Activated CD4-positive, alpha-beta T cell treated with anti-CD3 and anti-CD28 coated beads, Interleukin-2, amount 50 U/mL, for 16 hours (primary cell): ENCODE results near the gene DLG3.

Experiments
- DNase-seq: peaks from one replicate; pipeline ENCODE4 v3.0.0-alpha.2; 2020

DLG3 gene

DNA sequence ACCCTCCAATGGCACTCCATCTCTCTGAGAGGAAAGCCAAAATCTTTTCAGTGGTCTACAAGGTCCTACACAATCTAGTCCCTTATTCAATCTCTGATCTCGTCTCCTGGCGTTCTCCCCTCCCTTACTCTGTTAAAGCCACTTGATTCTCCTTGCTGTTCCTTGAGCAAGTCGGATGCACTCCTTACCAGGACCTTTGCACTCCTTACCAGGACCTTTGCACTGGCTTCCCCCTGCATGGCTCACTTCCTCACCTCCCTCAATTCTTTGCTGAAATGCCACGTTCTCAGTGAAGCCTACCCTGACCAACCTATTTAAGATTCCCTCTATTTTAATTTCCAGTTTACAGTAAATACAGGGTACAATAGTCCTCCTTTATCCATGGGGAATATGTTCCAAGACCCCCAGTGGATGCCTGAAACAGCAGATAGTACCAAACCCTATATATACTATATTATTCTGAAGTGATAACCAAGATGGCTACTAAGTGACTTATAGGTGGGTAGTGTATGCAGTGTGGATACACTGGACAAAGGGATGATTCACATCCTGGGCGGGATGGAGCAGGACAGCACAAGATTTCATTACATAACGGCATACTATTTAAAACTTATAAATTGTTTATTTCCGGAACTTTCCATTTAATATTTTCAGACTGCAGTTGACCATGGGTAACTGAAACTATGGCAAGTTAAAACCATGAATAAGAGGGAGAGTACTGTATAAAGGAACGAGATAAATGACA lies 6.5 kb upstream of the DLG3 start:
- no peak for DNase-seq

DNA sequence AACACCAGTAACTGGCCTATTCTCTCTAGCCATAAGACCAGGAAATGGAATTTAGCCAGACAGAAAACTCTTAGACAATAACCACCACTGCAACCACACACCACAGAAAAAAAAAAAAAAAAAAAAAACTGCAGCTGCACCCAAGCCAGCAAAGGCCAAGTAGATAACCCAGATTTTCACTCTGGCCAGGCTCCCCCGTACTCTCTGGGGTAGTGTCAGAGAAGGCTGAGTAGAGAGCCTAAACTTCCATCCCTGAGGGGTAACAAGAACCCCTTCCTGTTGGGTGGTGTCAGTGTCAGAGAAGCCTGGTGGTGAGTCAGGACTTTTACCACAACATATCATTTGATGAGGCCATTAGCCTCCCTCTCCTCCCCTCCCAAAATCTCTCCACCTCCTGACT lies 5.6 kb upstream of the DLG3 start:
- DNase-seq = no peak

DNA sequence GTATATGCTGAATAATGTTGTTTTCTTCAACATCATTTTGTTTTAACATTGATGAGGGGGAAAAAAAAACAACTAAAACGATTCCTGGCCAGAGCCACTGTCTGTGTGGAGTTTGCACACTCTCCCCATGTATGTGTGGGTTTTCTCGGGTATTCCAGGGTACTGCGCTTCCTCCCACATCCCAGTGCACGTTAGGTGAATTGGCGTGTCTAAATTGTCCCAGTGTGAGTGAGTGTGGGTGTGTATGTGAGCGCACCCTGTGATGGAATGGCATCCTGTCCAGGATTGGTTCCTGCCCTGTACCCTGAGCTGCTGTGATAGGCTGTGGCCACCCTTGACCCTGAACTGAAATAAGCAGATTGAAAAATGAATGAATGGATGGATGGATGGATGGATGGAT lies 2.4 kb upstream of the DLG3 start:
- no peak for DNase-seq

DNA sequence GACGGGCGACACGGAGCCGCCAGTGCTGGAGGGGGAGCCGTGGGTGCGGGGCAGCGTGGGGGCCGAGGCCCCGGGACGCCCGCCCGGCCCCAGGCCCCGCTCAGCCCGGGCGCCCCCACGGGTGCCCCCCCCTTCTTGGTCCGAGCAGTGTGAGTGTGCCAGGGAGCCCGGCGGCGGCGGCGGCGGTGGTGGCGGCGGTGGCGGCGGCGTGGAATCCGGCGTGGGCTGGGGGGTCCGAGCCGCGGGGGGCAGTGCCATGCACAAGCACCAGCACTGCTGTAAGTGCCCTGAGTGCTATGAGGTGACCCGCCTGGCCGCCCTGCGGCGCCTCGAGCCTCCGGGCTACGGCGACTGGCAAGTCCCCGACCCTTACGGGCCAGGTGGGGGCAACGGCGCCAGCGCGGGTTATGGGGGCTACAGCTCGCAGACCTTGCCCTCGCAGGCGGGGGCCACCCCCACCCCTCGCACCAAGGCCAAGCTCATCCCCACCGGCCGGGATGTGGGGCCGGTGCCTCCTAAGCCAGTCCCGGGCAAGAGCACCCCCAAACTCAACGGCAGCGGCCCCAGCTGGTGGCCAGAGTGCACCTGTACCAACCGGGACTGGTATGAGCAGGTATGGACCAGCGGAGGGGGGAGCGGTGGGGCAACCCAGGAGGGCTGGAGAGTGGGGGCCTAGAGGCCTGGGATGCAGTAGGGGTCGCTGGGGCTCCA lies 466 bp downstream of the DLG3 start:
- no peak for DNase-seq

DNA sequence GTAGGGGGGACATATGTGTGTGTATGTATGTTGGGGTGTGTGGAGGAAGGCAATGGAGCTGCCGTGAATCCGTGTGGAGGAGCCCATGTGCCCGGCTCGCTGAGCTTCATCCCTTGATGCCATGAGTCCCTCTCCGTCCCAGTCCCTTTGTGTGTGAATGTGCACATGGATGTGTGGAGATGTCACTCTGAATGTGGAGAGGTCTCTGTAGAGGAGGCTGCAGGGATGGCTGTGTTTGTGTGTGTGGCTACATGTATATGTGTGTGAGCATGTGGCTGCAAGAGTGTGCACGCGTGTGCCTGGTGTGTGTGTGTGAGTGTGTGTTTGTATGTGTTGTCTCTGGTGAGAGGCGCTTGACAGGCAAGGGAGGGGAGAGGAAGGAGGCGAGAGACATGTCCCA lies 1.3 kb downstream of the DLG3 start:
- DNase-seq = no peak

DNA sequence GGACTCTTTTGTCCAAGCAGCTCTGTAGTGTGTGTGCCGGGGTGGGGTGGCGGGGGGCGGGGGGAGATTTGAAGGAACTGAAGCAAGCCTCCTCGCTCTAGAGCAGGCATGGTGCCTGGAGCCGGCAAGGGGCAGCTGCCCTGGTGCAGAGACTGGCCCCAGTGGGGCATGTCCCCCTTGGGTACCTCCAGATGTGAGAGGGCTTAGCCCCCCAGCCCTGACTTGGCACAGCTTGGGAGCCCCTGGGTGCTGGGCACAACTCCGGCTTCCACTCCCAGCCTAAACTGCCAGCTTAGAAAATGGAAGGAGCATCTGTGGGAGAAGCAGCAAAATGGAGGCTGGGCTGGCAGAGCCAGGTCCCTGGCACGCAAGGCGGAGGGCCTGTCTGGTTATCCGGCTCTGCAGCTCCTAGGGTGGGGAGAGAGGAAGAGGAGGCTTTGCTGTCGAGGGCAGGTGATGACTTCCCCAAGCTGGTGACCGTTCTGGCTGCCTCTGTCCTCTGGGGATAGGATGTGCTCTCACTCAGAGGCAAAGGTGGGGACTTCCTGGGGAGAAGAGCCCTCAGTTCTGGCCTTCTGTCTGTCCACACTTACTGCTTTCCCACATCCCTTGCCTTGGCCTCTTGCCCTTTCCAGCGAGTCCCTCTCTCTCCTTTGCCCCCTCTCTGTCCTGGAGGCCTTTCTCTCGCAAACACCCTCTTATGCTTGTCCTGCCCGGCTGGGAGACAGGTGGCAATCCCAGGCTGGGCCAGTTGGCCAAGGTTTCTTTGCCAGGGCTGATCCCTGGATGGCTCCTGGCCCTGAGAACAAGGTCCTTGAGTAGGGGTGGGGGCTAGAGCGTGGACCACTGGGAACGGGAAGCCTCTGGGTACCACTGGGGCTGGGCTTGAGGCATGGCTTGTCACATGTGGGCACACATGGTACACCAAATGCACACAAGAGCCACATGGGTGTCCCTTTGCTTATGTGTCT lies 2.0 kb downstream of the DLG3 start:
- DNase-seq = no peak

DNA sequence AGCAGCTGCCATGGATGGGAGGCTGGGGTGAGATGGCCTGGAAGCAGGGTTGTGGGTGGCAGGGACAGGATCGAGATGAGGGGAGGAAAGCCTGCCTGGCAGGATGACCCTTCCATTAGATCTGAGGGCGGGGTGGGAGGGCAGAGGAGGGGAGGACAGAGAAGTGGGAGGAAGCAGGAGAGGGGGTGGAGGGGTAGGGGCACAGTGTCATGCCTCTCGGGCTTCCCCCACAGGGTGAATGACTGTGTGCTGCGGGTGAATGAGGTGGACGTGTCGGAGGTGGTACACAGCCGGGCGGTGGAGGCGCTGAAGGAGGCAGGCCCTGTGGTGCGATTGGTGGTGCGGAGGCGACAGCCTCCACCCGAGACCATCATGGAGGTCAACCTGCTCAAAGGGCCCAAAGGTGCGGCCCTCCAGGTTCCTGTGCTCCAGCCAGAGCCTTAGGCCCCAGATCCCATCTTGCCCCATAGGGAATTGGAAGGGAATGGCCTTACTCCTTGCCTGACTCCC lies 4.9 kb downstream of the DLG3 start:
- DNase-seq = no peak

DNA sequence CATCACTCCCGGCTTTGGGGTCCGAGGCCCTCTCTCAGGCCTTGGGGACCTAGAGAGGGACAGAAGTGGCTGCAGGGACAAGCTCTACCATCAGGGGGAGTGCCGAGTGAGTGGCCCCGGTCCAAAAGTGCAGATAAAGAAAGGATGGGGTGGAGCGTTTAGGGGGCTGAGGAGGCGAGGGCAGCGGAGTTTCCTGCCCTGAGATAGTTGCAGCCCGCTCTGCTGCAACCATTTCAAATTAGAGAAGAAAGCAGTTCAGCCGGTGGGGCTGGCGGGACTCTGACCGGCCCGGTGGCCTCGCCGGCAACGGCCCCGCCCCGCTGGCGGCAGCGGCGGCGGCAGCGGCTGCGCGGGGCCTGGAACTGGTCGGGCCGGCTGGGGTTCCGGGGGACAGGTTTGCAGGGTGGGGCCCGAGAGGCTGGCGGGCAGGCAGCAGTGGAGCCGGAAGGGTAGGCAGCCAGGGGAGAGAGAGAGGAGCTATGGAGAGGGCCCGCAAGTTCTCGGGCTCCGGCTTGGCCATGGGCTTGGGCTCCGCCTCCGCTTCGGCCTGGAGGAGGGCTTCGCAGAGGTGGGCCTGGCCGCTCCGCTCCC lies 7.6 kb downstream of the DLG3 start:
- DNase-seq = peak; percentile 67

DNA sequence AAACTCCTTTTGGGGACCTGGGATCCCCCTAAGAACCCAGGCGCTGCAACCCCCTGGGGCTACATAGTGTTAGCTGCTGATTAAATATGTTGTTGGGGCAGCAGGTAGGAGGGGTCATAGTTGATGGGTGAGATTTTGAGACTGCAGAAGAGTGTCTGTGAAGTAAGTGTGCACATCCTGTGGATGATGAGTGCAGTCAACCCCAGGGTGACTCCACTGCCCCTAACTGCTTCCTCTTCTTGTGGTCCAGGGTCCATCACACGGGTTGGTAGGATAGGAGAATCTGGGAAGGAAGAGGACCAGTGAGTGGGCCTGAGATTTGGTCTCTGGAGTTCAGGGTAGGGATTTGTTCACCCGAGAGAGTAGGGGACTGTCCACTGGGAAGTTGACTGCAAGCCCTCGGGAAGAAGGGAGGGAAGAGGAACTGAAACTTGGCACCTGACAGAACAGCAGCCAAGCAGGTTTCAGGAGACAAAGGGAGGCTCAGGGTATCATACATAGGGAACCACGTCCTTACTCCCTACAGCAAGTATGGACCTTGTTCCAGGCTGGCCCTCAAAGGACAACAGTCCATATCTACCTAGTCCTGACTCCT lies 8.5 kb downstream of the DLG3 start:
- DNase-seq = no peak

DNA sequence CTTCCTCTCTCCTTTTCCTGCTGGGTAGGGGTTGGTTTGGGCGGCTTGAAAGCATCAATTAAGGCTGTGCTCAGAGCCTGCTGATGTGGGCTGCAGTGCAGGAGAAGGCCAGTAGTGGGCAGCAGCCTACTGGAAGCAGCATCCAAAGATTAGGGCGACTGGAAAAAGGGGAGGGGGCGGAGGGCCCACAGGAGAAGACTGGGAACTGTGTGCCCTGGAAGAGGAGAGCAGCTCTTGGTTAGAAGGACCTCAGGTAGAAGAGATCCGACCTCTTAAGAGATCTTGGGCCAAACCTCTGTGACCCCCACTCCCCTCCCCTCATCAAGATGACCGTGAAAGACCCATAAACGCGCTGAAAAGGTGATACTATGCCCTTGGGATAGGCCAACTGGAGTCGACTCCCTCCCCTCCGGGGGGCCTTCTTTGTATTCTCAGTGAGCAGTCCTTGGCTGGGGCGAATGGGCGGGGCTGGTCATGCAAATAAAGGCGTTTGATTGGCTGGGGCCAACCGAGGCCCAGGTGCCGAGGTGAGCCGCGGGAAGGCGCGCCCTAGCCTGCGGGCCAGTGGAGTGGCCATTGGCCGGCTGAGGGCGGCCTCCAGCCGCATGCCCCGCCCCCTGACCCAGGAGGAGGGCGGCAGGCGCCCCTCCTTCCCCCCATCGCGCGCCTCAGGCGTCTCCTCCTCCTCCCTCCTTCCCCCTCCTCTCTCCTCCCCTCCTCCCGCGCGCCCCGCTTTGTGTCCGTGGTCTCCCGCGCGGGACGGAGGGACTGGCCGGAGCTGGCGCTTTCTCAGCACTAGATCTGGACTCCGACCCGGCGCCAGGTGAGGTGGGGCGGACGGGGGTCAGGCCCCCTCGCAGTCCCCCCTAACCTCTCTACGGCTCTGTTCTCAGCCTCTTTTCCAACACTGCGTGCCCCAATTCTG lies 10.1 kb downstream of the DLG3 start:
- DNase-seq = peak; percentile 68

DNA sequence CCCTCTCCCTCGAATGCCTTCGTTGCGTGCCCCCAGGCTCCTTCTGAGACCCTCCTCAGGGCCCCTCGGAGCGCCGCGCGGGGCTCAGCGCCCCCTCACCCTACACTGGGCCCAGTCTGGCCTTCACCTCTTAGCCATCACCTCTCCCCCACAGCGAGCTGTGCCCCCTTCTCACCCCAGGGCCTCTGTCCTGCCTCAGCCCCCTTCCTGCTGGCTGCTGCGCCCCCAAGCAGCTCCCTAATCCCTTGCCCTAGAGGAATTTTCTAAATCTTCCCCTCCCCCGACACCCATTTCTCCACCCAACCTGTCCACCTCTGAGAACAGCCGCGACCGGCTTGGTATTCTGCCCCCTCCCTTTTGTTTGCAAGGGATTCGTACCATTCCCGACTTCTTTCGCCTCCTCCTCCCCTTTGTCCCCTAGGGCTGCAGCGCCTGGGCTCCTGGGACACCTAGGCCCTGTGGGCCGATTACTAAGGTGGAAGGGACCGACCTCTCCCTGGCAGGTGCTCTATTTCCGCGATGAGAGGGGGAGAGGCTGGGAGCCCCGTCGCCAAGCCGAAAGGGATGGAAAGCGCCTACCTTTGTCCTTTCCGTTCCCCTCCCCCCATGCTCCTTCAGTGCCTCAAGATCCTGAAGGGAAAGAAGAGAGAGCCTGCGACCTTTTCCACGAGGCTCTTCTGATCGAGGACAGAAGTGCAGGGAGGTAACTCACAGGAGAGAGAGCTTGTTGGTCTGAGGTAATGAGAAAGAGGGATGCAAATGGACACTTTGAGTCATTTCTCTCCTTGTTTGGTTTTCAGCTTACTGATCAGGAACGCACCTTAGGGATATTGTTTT lies 10.9 kb downstream of the DLG3 start:
- peak; percentile 28 for DNase-seq

DNA sequence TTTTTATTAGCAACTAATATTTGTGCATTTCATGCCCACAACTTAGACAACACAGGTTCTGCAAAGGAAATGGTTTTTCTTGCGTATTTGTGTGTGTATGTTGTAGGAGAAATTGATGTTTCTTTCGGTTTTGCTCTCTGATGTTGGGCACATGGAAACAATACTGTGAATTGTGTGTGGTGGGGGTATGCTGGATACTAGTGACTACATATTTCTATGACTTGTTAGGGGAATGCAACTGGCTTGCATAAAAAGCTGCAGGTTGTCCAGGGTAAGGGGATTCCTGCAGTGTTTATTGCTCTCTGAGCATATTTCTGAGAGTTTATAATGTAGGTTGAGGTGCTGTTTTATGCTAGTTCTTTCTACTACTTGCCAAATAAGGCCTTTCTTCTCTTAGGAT lies 11.6 kb downstream of the DLG3 start:
- DNase-seq = peak; percentile 26

DNA sequence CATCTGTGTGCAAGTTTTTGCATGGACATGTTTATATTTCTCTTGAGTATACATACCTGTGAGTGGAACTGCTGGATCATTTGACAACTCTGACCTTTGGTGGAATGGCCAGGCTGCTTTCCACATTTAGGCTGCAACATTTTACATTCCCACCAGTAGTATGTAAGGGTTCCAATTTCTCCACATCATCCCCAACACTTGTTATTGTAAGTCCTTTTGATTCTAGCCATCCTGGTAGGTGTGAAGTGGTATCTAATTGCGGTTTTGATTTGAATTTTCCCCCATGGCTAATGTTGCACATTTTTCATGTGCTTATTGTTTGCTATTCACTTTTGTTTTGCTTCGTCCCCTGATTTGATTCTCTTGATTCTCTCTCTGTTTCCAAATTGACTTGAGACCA lies 16.4 kb downstream of the DLG3 start:
- DNase-seq = no peak

DNA sequence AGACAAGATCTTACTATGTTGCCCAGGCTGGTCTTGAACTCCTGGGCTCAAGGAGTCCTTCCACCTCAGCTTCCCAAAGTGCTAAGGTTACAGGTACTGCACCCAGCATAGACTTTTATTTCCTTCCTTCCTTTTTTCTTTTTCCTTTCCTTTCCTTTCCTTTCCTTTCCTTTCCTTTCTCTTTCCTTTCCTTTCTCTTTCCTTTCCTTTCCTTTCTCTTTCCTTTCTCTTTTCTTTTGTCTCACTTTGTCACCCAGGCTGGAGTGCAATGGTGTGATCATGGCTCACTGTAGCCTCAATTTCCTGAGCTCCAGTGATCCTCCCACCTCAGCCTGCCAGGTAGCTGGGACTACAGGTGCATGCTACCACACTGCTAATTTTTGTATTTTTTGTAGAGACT lies 19.4 kb downstream of the DLG3 start:
- no peak for DNase-seq

DNA sequence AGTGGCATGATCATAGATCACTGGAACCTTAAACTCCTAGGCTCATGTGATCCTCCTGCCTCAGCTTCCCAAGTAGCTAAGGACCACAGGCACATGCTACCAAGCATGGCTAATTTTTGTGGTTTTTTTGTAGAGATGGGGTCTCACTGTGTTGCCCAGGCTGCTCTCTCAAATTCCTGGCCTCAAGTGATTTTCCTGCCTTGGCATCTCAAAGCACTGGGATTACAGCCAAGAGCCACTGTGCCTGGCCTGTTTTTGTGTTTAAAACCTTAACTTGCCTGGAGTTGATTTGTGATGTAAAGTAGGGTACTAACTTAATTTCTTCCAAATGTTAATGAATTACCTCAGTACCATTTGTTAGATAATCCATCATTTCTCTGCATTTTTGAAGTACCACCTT lies 22.3 kb downstream of the DLG3 start:
- DNase-seq = no peak

DNA sequence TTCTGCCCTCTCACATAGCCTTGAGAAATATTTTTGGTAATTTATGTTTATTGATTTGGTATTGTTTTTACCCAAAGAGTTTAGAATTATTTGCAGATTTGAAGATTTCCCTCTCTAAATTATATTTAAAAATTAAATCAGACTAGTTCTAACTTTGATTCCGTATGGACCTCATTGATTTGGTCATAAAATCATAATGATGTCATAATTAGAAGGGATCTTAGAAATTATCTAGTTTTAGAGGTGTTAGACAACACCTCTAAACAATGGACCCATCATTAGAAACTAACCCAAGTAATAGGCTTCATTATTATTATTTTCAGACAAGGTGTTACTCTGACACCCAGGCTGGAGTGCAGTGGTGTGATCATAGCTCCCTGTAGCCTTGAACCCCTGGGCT lies 24.1 kb downstream of the DLG3 start:
- DNase-seq = no peak

DNA sequence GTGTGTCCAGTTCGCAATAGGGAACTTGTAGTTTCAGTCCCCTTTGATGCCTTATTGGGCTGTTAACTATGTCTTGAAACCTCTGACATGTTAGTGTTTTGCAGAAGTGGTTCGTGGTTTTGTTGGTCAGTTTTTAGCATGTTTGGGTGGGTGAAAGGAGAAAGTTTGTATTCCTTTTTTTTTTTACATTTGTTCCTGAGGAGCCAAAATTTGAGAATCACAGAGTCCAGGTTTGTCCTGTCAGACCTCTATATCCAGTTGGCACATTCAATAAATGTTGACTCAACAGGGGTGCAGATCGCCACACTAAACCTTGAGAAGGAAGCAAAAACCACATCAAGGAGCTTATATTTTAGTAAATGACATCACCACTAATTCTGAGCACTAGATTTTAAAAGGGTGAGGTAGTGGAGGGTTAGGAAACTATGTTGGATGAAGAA lies 26.2 kb downstream of the DLG3 start:
- DNase-seq = peak; percentile 21

DNA sequence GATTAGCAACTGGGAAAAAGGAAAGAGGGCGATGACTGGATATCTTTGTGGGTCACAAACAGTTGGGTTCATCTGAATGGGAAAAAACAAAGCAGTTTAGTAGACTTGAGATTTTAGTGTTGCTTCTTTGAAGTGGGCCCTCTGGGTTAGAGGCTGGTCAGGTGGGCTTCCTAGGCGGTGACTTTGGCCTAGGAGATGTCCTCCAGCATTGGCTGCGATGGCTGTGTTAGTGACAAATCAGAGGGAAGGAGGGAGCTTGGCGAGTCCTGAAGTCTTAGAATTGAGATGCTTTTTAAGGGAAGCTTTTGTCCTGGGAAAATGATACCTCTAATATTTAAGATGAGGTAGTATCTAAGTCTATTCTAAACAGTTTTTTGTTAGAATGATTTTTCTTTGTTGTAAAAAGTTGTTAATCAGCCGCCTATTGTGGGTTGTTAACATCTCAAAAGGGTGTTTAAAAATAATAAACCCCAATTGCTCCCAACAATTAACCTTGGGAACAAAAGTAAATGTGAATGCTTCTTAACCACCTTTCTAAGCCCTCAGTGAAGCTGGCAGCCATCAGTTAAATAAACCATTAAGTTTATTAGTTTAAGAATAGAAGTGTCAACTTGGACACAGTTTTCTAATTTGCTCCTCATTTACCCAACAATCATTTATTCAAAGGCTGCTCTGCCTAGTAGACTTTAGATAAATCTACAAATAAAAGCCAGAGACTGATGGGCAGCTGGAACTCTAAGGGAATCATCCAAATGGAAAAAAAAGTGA lies 31.7 kb downstream of the DLG3 start:
- no peak for DNase-seq

DNA sequence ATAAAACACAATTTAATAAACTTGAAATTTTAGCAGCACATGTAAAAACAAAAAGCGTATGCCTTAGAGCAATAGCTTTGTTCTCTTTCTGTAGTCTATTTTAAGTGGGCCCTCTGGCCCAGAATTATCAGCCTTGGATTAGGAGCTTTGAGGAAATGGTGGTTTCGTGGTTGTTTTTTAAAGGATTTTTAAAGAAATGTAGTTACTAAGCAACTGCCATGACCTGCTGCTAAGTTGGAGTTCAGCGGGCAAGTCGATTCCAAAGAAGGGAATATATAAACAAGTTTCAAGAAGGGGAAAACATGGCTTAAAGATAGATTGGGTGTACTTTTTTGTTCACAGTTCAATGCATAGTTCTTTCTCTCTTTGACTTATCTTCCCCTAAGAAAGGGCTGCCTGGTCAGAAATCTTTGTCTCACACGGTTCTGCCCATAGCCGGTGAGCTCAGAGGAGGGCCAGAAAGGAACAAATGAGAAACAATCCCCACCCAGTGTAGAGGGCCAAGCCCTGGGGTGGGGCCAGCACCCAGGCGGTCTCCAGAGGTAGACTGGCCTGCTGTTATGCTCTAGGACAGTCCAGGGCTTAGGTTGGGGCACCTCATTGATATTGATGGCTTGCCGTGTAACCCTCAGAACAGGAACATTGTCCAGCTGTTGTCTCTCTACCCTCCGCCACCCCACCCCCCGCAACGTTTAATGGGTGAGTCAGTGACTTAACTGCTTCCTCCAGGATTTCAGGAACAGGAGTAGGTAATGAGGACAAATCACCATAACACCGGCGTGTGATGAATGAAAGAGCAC lies 32.5 kb downstream of the DLG3 start:
- no peak for DNase-seq
